IPS-18a (cell line): ENCODE measurements around the gene MEOX1.

Experiments
- H3K27ac ChIP-seq: one replicate; pipeline ENCODE4 v1.5.1; 2013; ENCODE audit warnings: low read length
- H3K27me3 ChIP-seq: one replicate; pipeline ENCODE4 v1.6.1; 2013; ENCODE audit warnings: mild to moderate bottlenecking, low read length; ENCODE audit not compliant: control insufficient read depth, insufficient read depth
- H3K36me3 ChIP-seq: one replicate; pipeline ENCODE4 v1.6.1; 2013; ENCODE audit warnings: low read depth, low read length; ENCODE audit not compliant: control insufficient read depth
- H3K4me1 ChIP-seq: one replicate; pipeline ENCODE4 v1.6.1; 2013; ENCODE audit warnings: low read depth, low read length; ENCODE audit not compliant: control insufficient read depth
- H3K4me3 ChIP-seq: one replicate; pipeline ENCODE4 v1.5.1; 2013; ENCODE audit warnings: low read length
- H3K9ac ChIP-seq: one replicate; pipeline ENCODE4 v1.6.1; 2013; ENCODE audit warnings: mild to moderate bottlenecking, low read length, moderate library complexity
- H3K9me3 ChIP-seq: one replicate; pipeline ENCODE4 v1.6.1; 2013; ENCODE audit warnings: low read depth, low read length; ENCODE audit not compliant: control insufficient read depth

Gene MEOX1

GRCh38 chr17:43645450-43645764 is 16.3 kb downstream of the MEOX1 start:
- no peak overlapping the region for H3K27ac ChIP-seq
- H3K4me3 ChIP-seq: no peak overlapping the region
- no peaks in the 10 kb centered on the region for H3K4me1 ChIP-seq
- H3K9me3 ChIP-seq: no peaks in the 10 kb centered on the region
- no peaks in the 10 kb centered on the region for H3K36me3 ChIP-seq
- H3K9ac ChIP-seq: no peak overlapping the region
- no peaks in the 10 kb centered on the region for H3K27me3 ChIP-seq

- Histone ChIP-seq H3K9ac (no peak overlapping the region), H3K36me3 (no peaks in the 10 kb centered on the region), H3K4me1 (no peaks in the 10 kb centered on the region), H3K9me3 (no peaks in the 10 kb centered on the region), H3K4me3 (no peak overlapping the region), H3K27me3 (no peaks in the 10 kb centered on the region), H3K27ac (no peak overlapping the region)
Measured at GRCh38 chr17:43644081-43644480, 17.6 kb downstream of the MEOX1 start.

DNA sequence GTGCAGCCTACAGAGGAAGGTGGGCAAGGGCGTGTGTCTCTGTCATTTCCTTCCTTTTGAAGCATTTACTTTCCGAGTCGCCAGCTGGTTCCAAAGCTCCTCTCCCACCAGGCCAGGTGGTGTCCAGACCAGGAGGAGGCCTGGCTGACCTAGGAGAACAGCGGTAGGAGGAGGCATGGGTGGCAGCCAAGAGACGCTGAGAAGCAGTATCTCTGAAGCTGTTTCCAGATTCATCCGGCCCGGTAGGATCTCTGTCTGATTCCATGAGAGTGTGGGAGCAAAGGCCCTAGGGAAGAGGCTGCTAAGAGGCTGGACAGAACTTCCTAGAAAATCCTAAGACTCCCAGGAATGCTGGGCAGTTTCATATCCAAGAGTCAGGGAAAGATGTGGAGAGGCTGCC is 20.3 kb downstream of the MEOX1 start:
- H3K27ac ChIP-seq: no peak overlapping the region
- no peak overlapping the region for H3K9ac ChIP-seq
- H3K4me1 ChIP-seq: no peaks in the 10 kb centered on the region
- no peaks in the 10 kb centered on the region for H3K36me3 ChIP-seq
- H3K9me3 ChIP-seq: no peaks in the 10 kb centered on the region
- H3K27me3 ChIP-seq: no peaks in the 10 kb centered on the region
- no peak overlapping the region for H3K4me3 ChIP-seq

DNA sequence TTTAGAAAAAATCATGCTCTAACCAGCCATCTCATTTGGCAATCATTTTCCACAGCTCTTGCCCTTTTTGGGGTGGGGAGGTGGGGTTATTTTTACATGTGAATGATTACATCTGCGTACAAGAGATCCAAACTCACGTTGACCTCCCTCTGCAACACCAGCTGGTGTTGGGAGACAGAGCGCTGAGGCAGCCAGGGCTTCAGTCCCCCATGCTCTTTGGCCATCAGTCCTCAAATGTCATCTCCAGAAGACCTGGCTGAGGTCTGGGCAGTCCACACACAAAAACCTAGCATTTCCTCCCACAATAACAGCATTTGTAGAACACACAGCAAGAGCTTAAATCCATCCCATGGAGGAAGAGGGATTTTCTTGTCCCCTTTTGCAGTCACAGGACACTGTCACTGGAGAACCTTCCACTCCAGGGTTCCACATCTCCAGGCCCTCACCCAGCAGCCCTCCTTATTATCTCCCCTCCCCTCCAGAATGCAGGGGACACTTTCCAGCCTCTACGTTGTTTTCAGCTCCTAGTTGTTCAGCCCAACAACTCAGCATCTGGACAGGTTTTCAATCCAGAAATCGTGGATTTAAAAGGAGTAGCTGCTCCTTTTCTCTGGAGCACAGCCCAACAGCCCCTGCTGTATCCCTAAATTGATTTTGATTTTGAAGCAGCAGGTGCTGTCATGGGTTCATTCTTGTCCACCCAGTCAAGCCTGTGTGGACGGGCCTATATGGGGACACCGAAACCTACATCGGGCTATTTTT is 21.1 kb downstream of the MEOX1 start:
- Histone ChIP-seq H3K4me1 (no peaks in the 10 kb centered on the region), H3K9ac (no peak overlapping the region), H3K9me3 (no peaks in the 10 kb centered on the region), H3K27ac (no peak overlapping the region), H3K27me3 (no peaks in the 10 kb centered on the region), H3K36me3 (no peaks in the 10 kb centered on the region), H3K4me3 (no peak overlapping the region)

GRCh38 chr17:43637563-43638323 is 24.0 kb downstream of the MEOX1 start:
- H3K27me3 ChIP-seq: no peaks in the 10 kb centered on the region
- H3K36me3 ChIP-seq: no peaks in the 10 kb centered on the region
- no peaks in the 10 kb centered on the region for H3K4me1 ChIP-seq
- no peaks in the 10 kb centered on the region for H3K9me3 ChIP-seq
- H3K27ac ChIP-seq: no peak overlapping the region
- no peak overlapping the region for H3K4me3 ChIP-seq
- no peak overlapping the region for H3K9ac ChIP-seq

DNA sequence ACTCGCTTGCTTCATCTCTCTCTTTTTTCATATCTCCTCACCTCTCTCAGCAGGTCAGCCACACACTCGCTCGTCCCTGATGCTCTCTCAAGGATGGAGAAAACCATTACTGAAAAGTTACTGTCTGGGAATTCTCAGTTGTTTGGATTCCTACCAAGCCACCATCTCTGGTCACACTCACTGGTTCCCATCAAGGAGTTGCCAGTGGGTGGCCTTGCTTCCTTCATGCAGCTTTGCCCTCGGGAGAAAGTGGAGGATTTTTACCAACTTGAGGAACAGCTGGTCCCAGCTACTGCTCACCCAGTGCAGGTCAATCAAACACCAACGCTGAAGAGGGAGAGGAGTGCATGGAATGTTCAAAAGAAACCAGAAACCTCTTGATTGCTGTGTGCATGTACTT is 25.3 kb downstream of the MEOX1 start:
- Histone ChIP-seq H3K36me3 (no peaks in the 10 kb centered on the region), H3K9ac (no peak overlapping the region), H3K4me3 (no peak overlapping the region), H3K4me1 (no peaks in the 10 kb centered on the region), H3K9me3 (no peaks in the 10 kb centered on the region), H3K27ac (no peak overlapping the region), H3K27me3 (no peaks in the 10 kb centered on the region)

DNA sequence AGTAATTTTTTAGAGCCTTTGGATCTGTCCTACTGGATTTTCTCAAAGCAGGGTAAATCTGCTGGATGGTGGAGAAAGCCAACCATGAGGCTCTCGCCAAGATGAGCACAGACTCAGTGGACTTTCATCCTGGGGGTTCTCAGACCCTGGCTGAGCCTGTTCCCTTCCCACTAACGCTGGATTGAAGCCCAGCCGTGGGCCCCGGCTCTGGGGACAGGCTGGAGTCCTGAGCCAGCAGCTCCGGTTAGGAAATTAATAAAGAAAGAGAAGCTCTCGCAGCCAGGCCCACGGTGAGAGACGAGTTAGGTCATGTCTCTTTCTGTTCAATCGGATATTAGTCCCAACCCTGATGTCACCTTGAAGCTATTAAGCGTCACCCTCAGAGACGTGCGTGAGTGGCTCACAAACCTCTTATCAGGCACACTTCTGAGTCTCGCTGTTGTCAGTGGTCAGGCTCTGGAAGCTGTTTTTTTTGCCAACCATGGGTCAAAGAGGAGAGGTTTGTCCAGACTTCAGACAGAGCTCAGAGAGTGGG is 27.1 kb downstream of the MEOX1 start:
- H3K9ac ChIP-seq: no peak overlapping the region
- no peaks in the 10 kb centered on the region for H3K27me3 ChIP-seq
- H3K27ac ChIP-seq: no peak overlapping the region
- no peaks in the 10 kb centered on the region for H3K4me1 ChIP-seq
- H3K4me3 ChIP-seq: no peak overlapping the region
- H3K9me3 ChIP-seq: no peaks in the 10 kb centered on the region
- H3K36me3 ChIP-seq: no peaks in the 10 kb centered on the region

- Histone ChIP-seq H3K4me1 (peaks cover 7% of the 10 kb centered on the region), H3K9ac (no peak overlapping the region), H3K4me3 (no peak overlapping the region), H3K36me3 (no peaks in the 10 kb centered on the region), H3K27me3 (no peaks in the 10 kb centered on the region), H3K9me3 (no peaks in the 10 kb centered on the region), H3K27ac (no peak overlapping the region)
Measured at GRCh38 chr17:43632221-43632620, 29.5 kb downstream of the MEOX1 start.

GRCh38 chr17:43631429-43631828 is 30.3 kb downstream of the MEOX1 start:
- Histone ChIP-seq H3K9ac (no peak overlapping the region), H3K4me1 (peaks cover 7% of the 10 kb centered on the region), H3K36me3 (no peaks in the 10 kb centered on the region), H3K27me3 (no peaks in the 10 kb centered on the region), H3K9me3 (no peaks in the 10 kb centered on the region), H3K27ac (no peak overlapping the region), H3K4me3 (no peak overlapping the region)

DNA sequence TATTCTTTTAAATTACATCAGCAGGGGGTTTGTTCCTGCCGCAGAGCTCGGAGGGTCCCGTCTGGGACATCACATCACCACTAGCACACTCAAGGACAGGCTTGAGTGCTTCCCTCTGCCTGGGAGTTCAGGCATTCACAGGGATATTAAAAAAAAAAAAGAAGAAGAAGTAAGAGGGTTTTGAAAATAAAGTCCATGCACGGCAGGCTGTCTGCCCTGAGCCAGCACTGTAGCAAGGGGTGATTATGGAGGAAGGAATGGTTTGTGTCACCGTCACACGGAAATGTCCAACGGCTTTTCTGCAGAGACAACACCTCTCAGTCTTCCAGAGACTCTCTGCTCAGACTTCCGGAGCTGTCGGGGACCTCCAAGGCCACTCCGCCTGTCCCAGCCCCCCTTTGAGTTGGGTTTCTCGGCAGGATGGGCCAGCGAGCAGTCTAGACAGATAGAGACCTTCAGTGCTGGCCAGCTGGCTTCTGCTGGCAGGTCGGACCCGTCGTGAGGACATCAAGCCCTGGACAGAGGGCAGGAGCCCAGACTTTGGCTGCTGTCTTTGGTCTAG is 33.6 kb downstream of the MEOX1 start:
- H3K27me3 ChIP-seq: no peaks in the 10 kb centered on the region

GRCh38 chr17:43627653-43628052 is 34.1 kb downstream of the MEOX1 start:
- Histone ChIP-seq H3K36me3 (no peaks in the 10 kb centered on the region), H3K9me3 (no peaks in the 10 kb centered on the region), H3K4me1 (peaks cover 7% of the 10 kb centered on the region), H3K27me3 (no peaks in the 10 kb centered on the region), H3K27ac (no peak overlapping the region), H3K4me3 (no peak overlapping the region), H3K9ac (no peak overlapping the region)

More for the DNA sequence above, 33.6 kb downstream of the MEOX1 start:
- Histone ChIP-seq H3K9ac (no peak overlapping the region), H3K27ac (no peak overlapping the region), H3K4me3 (no peak overlapping the region), H3K9me3 (no peaks in the 10 kb centered on the region), H3K4me1 (peaks cover 7% of the 10 kb centered on the region), H3K36me3 (no peaks in the 10 kb centered on the region)
